H1 (cell line): Measurements from ENCODE around the gene YIPF7. TPM values are rescaled to one million over a fixed set of nuclear protein-coding genes. Genes with fewer than 3 reads are reported as not detected.

Experiments used
- CREB1 ChIP-seq: IDR thresholded peaks from 2 replicates; pipeline ENCODE4 v1.6.1; 2012; ENCODE audit warnings: inconsistent platforms
- GABPA ChIP-seq: IDR thresholded peaks from 2 replicates; pipeline ENCODE4 v1.6.1; 2011; ENCODE audit warnings: mild to moderate bottlenecking, low read length, moderate library complexity, borderline replicate concordance; ENCODE audit not compliant: insufficient read depth
- GTF2F1 ChIP-seq: IDR thresholded peaks from 2 replicates; pipeline ENCODE4 v1.6.1; 2012; ENCODE audit warnings: low read depth, low read length, improper control_type of control experiment, borderline replicate concordance
- MAFK ChIP-seq: IDR thresholded peaks from 2 replicates; pipeline ENCODE4 v1.6.1; 2012; ENCODE audit warnings: low read depth, mild to moderate bottlenecking, improper control_type of control experiment, low read length
- POLR2AphosphoS5 ChIP-seq: IDR thresholded peaks from 2 replicates; pipeline ENCODE4 v1.6.1; 2011; ENCODE audit warnings: low read depth, low read length
- RBBP5 ChIP-seq: IDR thresholded peaks from 2 replicates; pipeline ENCODE4 v1.7.1; 2012; ENCODE audit warnings: low read depth, mild to moderate bottlenecking, inconsistent platforms, low read length, moderate library complexity, borderline replicate concordance
- SIN3A ChIP-seq, 2 experiments: IDR thresholded peaks in 1 of 2; conservative IDR thresholded peaks in 1 of 2; 2 replicates each; pipeline ENCODE4 v1.6.1; 2011 to 2012; ENCODE audit warnings: low read length in 2 of 2, improper control_type of control experiment in 1 of 2, low read depth in 1 of 2, mild to moderate bottlenecking in 1 of 2
- SRF ChIP-seq: IDR thresholded peaks from 2 replicates; pipeline ENCODE4 v1.6.1; 2011; ENCODE audit warnings: mild to moderate bottlenecking, low read depth, low read length, moderate library complexity
- YY1 ChIP-seq: IDR thresholded peaks from 2 replicates; pipeline ENCODE4 v1.6.1; 2011; ENCODE audit warnings: low read depth, mild to moderate bottlenecking, low read length
- ZNF274 ChIP-seq: IDR thresholded peaks from 2 replicates; pipeline ENCODE4 v1.7.0; 2012; ENCODE audit warnings: low read length, borderline replicate concordance; ENCODE audit errors: extremely low read depth
- polyA plus RNA-seq, 7 experiments: library from polyadenylated mRNA; depleted of rRNA in 3 of 7; stranded (reverse) in 5 of 7; unstranded in 2 of 7; fragments of >200 nt in 5 of 7; fragments of 200-250 nt in 2 of 7; gene quantifications; 1 replicate in 5 of 7; 2 replicates in 1 of 7; 4 replicates in 1 of 7; pipeline versions ENCODE4 v1.2.1 to v1.2.3, GENCODE V29; 2011 to 2013; ENCODE audit warnings: missing spikeins in 2 of 7, mixed read lengths in 2 of 7
- total RNA-seq: library from RNA; stranded (reverse); fragmentation: NEBNext Ultra II Directional; extraction: Animal tissue kit (Norgen Biotek cat#: 25700); gene quantifications from 2 replicates; pipeline ENCODE4 v1.2.1, GENCODE V29; 2021
- TF ChIP-seq, protein P1 (sequence below), 3 experiments: IDR thresholded peaks; 1 replicate in 2 of 3; 2 replicates in 1 of 3; pipeline versions ENCODE4 v1.5.1 to v1.6.1; 2011; ENCODE audit warnings: low read length in 3 of 3, mild to moderate bottlenecking in 3 of 3, inconsistent platforms in 2 of 3, low read depth in 1 of 3, moderate library complexity in 1 of 3; ENCODE audit not compliant: insufficient read depth in 1 of 3; ENCODE audit errors: control extremely low read depth in 1 of 3

The YIPF7 gene
- total and polyA plus RNA-seq, 2 of the 8 experiments (the other 6 are each of a cell fraction or from before 2014, with no cell fraction given), result not detected

DNA sequence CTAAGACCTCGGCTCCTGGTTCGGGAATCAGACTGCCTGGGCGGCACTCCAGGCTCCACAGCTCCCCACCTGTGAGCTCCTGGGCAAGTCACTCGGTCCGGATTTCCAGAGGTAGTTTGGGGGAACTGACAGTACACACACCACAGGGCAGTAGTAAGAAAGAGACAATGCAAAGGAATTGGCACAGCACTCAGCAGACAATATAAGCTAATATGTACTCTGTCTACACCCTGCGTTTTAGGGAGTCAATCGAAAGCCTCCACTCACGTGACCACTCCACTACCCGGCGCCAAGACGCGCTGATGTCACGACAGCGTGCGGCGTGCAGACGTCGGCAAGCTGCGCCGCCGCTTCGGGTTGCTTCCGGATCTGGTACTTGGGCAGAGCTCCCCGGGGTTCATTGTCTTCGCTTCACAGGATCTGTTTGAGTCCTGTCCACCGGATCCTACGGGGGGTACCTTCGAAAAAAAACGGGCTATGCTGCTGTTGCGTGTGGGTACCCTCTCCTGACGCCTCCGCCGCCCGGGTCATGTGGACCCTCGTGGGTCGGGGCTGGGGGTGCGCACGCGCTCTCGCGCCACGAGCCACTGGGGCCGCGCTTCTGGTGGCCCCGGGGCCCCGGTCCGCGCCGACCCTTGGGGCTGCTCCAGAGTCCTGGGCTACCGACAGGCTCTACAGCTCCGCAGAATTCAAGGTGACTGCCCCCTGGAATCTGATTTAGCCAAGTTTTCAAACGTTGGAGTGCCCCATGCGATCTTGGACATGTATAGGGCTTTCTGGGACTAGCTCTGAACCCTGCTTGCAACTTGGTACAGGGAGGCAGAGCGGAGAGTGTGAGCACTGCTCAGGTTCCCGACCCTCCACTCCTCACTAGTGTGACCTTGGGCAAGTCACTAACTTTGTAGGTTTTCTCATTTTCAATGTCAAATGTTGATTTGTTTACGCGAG lies 26.9 kb upstream of the YIPF7 start, which contains the start of gene GUF1 (continued):
- TF ChIP-seq, protein P1, sequence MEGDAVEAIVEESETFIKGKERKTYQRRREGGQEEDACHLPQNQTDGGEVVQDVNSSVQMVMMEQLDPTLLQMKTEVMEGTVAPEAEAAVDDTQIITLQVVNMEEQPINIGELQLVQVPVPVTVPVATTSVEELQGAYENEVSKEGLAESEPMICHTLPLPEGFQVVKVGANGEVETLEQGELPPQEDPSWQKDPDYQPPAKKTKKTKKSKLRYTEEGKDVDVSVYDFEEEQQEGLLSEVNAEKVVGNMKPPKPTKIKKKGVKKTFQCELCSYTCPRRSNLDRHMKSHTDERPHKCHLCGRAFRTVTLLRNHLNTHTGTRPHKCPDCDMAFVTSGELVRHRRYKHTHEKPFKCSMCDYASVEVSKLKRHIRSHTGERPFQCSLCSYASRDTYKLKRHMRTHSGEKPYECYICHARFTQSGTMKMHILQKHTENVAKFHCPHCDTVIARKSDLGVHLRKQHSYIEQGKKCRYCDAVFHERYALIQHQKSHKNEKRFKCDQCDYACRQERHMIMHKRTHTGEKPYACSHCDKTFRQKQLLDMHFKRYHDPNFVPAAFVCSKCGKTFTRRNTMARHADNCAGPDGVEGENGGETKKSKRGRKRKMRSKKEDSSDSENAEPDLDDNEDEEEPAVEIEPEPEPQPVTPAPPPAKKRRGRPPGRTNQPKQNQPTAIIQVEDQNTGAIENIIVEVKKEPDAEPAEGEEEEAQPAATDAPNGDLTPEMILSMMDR (IDR thresholded peaks at IDR 0.05; ENCODE audit: control extremely low read depth in 1 of 3, insufficient read depth in 1 of 3, low read depth in 1 of 3, low read length in 3 of 3), result no peak
- TF ChIP-seq GTF2F1 (peak; percentile 65; the same call in 1 of the 2 replicates), RBBP5 (peak; percentile 95), YY1 (no peak), SRF (peak; percentile 60; the same call in 1 of the 2 replicates), GABPA (no peak), CREB1 (peak; percentile 98), ZNF274 (no peak), SIN3A (conservative IDR thresholded peaks at IDR 0.05 in 1 of 2, IDR thresholded peaks at IDR 0.05 in 1 of 2; ENCODE audit: low read depth in 1 of 2, low read length in 2 of 2) (peak in 1 of 2 experiments; percentile 91; a peak in 2 of 4 replicates), MAFK (0 out of 2 replicates have a peak, but pooled peaks have one; percentile 11), POLR2AphosphoS5 (peak; percentile 86)
